Stimulated activated CD4-positive, alpha-beta T cell treated with anti-CD3 and anti-CD28 coated beads, TNF-alpha, amount 100 ng/mL, for 24 hours (primary cell): ENCODE measurements around the gene LARGE1.

Experiments used
- DNase-seq, 3 experiments: peaks; one replicate each; pipeline ENCODE4 v3.0.0-alpha.2; 2020; ENCODE audit warnings: low read depth in 3 of 3

Gene LARGE1

GRCh38 chr22:33913188-33913587 lies 7.1 kb downstream of the LARGE1 start:
- no peak for DNase-seq

DNA sequence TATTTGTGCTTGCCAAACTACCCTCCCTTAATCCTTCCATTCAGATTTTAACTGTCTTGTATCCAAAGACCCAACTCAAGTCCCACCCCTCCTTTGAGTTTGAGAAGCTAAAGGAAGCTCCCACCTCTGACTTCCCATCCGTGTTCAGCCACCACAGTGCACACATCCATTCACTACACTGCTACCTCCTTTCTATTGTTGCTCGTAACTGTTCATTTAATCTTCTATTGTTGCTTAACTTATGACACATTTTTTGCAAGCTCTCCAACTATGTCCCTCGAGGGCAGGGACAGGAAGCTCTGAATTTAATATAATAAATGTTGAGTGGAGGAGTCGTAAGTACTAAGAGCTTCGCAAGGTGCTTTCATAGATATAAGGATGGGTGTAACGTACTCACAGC lies 10.4 kb downstream of the LARGE1 start:
- DNase-seq, result no peak

DNA sequence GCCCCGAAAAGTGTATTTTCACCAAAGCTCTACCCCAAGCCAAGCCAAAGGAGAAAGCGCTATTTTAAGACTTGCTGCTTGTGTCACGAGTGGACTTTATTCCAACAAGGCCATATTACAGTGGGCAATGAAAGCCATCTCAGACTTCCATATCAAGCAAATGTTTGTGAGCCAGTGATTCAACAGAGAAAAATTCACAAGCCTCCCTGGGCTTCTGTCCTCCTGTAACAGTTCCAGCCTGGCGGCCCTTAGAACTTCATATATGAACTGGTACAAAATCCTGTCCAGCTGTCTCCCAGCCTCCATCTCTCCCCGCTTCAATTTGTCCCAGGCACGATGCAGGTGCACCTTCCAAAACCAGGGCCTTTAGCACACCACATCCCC lies 11.2 kb downstream of the LARGE1 start:
- no peak for DNase-seq

GRCh38 chr22:33908171-33909074 lies 11.9 kb downstream of the LARGE1 start:
- no peak for DNase-seq

GRCh38 chr22:33906954-33907353 lies 13.3 kb downstream of the LARGE1 start:
- DNase-seq, result no peak

- no peak for DNase-seq
These were observed 13.8 kb downstream of the LARGE1 start for GRCh38 chr22:33906475-33906874.

DNA sequence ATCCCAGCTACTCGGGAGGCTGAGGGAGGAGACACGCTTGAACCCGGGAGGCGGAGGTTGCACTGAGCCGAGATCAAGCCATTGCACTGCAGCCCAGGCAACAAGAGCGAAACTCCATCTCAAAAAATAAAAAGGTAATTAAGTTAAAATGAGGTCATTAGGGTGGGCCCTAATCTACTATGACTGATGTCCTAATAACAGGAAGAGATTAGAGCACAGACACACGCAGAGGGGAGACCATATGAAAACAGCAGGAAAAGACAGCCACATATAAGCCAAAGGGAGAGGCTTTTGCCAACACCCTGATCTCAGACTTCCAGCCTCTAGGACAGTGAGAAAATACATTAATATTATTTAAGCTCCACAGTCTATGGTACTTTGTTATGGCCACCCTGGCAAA lies 17.3 kb downstream of the LARGE1 start:
- no peak for DNase-seq

GRCh38 chr22:33902073-33902472 lies 18.2 kb downstream of the LARGE1 start:
- DNase-seq, result no peak

DNA sequence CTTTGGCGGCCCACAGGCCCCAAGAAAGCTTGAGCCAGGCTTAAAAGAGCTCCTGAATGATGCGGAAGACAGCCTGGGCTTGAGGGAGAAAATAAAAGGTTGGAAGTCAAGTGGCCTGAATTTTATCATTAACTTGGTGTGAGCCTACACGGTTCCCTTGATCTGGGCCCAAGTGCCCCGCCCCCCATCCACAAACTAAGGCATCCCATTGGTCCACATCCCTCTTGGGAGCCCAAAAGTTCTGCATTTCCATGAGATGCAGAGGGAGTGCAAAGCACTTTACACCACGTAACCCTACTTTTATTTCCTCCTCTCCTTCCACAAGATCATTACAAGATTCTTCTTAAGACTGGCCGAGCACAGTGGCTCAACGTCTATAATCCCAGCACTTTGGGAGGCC lies 22.2 kb downstream of the LARGE1 start:
- DNase-seq, result no peak

- DNase-seq, result no peak
These were observed 22.8 kb downstream of the LARGE1 start for GRCh38 chr22:33897448-33897835.

- DNase-seq, result no peak
These were observed 23.5 kb downstream of the LARGE1 start for GRCh38 chr22:33896575-33897447.

- no peak for DNase-seq
These were observed 24.1 kb downstream of the LARGE1 start for GRCh38 chr22:33896154-33896553.

- no peak for DNase-seq
These were observed 24.8 kb downstream of the LARGE1 start for GRCh38 chr22:33895444-33895843.

DNA sequence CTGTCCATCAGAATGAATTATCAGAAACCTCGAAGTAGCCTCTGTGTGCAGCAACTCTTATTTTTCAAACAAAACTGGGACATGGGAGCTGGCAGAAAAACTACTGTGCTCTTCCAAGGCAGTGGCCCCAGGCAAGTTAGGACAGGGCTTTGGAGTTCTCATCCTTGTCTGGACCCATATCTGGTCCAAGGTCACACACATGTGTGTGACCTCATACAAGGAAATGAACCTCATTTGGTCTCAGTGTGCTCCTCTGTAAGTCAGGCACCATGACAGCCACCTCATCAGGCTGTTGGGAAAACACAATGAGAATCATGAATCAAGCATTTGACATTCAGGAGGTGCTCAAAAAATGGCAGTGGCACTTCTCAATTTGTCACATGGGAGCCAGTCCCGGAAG lies 25.8 kb downstream of the LARGE1 start:
- DNase-seq, result no peak

DNA sequence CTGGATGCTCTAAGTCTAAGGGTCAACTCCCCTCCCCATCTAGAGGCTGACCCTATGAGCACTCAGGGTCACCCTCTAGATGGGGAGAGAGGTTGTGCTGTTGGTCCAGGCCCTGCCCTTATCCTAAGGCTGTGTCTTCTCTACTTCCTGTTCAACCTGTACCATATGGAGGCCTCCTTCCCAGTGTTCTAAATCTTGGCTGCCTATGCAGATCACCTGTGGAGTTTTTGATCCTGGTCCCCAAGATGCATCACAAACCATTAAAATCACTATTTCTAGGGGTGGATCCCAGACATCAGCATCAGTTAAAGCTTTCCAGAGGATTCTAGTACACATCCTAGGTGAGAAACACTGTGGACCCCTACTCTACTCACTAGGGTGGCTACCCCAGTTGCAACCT lies 26.2 kb downstream of the LARGE1 start:
- no peak for DNase-seq

DNA sequence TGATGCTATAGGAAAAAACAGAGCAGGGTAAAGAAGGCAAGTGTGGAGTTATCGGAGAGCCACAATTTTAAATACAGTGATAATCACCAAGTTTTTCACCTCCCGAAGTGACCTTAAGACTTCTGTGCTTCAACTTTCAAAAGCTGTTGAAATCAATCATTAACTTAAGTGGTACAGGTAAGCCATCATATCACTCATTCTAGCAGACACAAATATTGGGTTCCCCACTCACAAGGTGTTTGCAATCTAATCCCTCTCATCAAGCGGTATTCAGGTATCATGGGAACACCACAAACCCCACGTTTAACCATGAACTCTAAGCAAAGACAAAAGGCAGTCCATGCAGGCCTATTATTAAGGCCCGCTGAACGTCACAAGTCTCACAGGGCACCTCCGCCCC lies 26.8 kb downstream of the LARGE1 start:
- DNase-seq, result no peak

- no peak for DNase-seq
These were observed 28.3 kb downstream of the LARGE1 start for GRCh38 chr22:33891992-33892391.

DNA sequence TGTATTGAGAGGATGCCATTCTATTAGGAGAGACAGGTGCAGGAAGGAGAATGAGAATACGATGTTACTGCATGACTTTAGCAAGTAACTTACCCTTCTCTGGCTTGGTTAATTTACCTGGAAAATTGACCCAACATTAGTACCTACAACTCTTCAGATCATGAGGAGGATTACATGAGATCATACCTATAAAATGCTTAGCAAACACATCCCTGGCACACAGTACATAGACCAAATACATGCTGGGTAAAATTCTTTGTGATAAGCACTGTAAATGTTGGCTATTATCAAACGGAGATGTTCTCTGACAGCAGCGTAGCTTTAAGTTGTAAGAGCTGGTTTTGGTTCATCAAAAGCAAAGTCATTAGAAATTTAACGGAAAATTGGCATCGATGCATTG lies 28.8 kb downstream of the LARGE1 start:
- DNase-seq, result no peak

GRCh38 chr22:33889748-33890147 lies 30.5 kb downstream of the LARGE1 start:
- no peak for DNase-seq

DNA sequence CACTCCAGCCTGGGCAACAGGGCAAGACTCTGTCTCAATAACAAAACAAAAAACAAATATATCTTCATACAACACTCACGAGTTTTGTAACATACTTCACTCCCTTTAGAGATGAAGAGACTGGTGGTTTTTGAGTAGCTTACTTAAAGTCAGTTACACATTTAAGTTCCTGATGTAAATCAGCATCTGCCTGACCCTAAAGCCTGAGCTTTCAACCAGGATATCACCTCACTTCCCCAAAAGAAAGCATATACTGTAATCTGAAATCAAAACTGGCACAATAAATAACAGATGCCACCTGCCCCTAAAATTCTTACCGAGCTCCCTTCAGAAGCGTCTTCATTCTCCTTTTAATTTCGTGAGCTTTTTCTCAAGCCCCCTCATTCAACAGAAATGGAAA lies 31.5 kb downstream of the LARGE1 start:
- no peak for DNase-seq

DNA sequence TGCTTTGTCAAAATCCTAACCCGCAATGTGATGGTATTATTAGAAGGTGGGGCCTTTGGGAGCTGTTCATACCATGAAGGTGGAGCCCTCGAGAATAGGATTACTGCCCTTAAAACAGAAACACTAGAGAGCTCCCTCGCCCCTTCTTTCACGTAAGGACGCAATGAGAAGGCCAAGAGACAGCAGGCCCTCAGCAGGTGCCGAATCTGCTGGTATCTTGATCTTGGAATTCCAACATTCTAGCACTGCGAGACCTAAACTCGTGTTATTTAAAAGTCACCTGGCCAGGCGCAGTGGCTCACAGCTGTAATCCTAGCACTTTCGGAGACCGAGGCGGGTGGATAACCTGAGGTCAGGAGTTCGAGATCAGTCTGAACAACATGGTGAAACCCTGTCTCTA lies 33.1 kb downstream of the LARGE1 start:
- DNase-seq, result no peak

DNA sequence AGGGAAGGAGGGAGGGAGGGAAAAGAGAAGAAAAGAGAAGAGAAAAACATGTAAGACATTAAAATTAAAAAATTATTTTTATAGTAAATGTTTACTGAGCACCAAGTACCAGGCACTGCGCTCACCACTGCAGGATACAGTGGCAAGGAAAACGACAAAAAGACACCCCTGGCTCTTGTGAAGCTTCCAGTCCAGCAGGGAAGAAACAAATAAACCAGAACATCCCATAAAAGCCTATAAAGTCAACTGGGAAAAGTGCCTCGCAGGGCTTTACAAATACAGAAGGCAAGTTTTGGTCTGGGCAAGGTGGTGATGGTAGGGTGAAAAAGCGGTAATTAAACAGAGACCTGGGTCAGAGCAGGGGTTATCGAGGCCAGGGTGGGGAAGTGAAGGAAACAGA lies 33.6 kb downstream of the LARGE1 start:
- no peak for DNase-seq

DNA sequence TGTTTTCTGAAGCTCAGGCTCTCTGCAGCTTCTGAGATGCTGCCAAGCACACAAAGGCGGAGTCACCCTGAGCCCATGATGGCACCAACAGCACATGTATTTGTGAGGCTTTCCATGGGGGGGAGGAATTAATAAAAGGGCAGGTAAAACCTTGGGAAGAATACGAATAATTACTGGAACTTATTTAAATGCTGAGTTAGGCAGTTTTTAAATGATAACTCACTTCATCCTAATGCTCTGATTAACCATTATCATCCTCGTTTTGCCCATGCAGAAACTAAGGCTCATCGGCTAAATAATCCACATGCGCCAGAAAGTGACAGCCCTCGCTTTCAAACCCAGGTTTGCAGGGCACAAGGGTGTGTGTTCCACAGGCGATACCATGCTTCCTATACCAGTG lies 35.4 kb downstream of the LARGE1 start:
- no peak for DNase-seq
